Stimulated activated CD4-positive, alpha-beta T cell treated with anti-CD3 and anti-CD28 coated beads, Interleukin-12 subunit alpha, Interleukin-12 subunit beta, amount 100 ng/mL, for 48 hours (primary cell): Measurements from ENCODE around the gene COL18A1.
"Not testable (repeated sequence)": the region's sequence is repeated elsewhere in the genome, so short reads cannot be mapped to it uniquely, and the experiment has no call there.

Source experiments
- DNase-seq, 3 donors: peaks; one replicate each; pipeline ENCODE4 v3.0.0-alpha.2; 2020; ENCODE audit warnings: low read depth in 2 of 3, low spot score in 1 of 3

COL18A1 gene

GRCh38 chr21:45555251-45555556 lies 150.2 kb downstream of the COL18A1 start:
- no peak for DNase-seq

- DNase-seq = peak in 2 of 3 donors; percentile 48 to 56
Observed at GRCh38 chr21:45555557-45556301, 150.8 kb downstream of the COL18A1 start.

GRCh38 chr21:45556302-45556644 lies 151.3 kb downstream of the COL18A1 start:
- DNase-seq = no peak

GRCh38 chr21:45556645-45557615 lies 152.0 kb downstream of the COL18A1 start:
- DNase-seq = no peak

GRCh38 chr21:45557616-45558043 lies 152.7 kb downstream of the COL18A1 start:
- no peak for DNase-seq

- DNase-seq = no peak
Observed at GRCh38 chr21:45558044-45558721, 153.2 kb downstream of the COL18A1 start.

GRCh38 chr21:45559216-45560105 lies 154.5 kb downstream of the COL18A1 start:
- DNase-seq = no peak

GRCh38 chr21:45560106-45561021 lies 155.4 kb downstream of the COL18A1 start:
- no peak for DNase-seq

- DNase-seq = not testable (repeated sequence)
Observed at GRCh38 chr21:45561241-45561640, 156.3 kb downstream of the COL18A1 start.

GRCh38 chr21:45562402-45562801 lies 157.4 kb downstream of the COL18A1 start:
- DNase-seq = no peak

- no peak for DNase-seq
Observed at GRCh38 chr21:45562965-45563364, 158.0 kb downstream of the COL18A1 start.
